Tongue (tissue), 2 donors: Measurements from ENCODE around the gene NUP93. TPM values are rescaled to one million over a fixed set of nuclear protein-coding genes. Genes with fewer than 3 reads are reported as not detected.
A peak's percentile ranks its signal among the peaks of the same experiment; 100 is the strongest.
"Not testable (repeated sequence)": the region's sequence is repeated elsewhere in the genome, so short reads cannot be mapped to it uniquely, and the experiment has no call there.

Experiments
- DNase-seq: peaks from one replicate; pipeline ENCODE4 v3.0.0-alpha.2; 2015
- total RNA-seq: library from RNA; depleted of rRNA; stranded (reverse); fragments of >200 nt; gene quantifications from one replicate; pipeline ENCODE4 v1.2.3, GENCODE V29; 2014

NUP93 gene
- total RNA-seq, 1 donor from 2014 or later: 52.8 TPM

DNA sequence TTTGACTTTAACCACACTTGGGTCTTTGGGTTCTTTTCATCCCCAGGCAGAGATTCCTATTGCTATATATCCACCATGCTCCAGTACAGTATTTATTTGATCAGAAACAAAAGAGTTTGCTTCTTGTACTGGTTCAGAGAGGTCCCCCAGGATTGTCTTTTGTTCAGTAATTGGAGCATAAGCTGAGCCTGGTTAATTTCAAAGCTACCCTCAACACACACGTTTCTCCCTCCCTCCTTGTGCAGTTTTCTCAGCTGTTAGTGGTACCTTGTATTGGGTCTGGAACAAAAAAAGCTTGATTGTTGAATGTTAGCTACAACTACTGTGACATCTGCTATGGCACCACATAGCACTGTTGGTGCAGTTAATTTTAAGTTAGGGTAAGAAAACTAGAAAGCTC is 50.0 kb downstream of the NUP93 start:
- no peak for DNase-seq

DNA sequence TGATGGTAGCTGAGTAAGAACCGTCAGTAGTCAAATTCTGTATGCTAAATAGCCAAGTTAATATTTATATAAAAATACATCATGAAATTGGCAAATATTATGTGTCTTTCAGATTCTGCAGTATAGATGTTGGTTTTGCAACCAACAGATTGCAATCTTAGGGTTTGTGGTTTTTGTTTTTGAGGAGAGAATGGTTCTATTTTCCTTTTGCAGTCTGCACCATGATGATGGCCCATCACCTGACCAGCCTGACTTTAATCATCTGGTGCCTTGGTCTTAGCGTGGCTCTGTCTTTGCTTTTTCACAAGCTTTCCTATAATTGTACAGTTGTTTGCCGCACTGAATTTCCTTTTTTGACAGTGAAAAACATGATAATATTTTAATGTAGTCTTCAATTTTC is 50.7 kb downstream of the NUP93 start:
- DNase-seq: no peak

DNA sequence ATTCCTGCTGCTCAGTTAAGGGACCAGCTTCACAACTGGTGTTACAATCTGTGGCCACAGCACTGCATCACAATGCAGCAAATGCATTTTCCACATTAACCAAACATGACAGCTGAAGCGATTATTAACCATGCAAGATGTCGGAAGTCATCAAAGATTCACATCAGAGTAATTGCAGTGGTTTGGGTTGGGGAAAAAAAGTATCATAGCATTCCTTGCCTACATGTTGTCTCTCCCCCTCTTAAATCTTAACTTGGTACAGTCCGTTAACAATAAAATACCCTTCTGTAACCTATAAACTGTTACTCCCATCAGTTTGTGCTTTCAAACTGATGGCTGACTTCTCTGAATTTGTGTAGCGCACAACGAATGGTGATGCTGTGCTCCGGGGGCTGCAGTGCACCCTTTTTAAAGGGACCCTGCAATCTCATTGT is 51.6 kb downstream of the NUP93 start:
- DNase-seq: peak; percentile 56

DNA sequence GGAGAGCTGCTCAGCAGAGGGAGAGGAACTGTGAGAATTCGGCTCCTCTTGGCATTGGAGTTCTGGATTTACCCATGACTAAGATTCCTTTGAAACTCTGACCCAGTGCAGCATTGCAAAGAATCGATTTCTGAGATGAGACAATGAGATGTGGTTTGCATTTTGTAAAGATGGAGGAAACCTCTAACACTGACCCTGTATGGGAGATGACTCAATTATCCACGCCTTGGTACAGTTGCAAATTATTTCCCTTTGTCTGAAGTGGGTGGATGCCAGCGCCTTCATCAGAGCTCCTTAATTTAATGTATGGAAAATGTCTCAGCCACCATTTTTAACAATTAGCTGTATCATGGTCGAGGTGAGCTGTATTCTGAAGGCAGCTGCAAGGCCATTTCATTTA is 53.4 kb downstream of the NUP93 start:
- DNase-seq: no peak

DNA sequence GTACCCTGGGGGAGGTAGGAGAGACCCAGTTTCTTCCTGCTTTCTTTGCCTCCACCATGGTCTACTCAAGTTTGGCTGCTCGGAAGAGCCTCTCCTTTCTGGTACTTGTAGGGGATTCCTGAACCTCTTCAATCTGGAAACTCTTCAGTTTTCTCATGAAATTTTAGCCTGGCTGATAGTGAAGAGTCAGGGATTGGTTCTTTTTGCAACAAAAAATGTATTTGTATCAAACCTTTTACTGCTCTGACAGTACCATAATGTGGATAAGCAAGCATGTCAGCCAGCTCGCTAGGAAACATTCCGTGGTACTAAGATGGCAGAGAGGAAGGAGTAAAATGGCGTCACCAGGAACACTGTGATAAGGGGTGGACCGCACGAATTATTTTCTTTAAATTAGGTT is 55.4 kb downstream of the NUP93 start:
- no peak for DNase-seq

DNA sequence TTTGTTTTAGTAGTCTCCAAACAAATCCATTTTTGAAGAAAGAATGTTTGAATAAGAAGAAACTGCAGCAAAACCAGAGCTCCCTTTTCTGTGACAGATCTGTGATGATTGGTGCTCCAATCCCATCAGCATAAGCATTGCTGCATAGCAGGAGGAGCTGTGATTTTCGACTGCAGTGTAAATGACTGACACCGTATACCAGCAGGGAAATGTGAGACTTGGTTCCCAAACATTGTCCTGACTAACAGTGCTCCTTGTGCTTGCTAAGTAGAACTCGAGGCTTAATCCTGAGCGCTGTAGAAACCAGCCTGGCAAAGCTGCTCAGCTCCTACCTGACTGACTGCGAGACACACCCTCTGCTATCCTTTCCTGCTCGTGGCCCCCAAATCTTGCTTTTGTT is 57.2 kb downstream of the NUP93 start:
- peak; percentile 43 for DNase-seq

DNA sequence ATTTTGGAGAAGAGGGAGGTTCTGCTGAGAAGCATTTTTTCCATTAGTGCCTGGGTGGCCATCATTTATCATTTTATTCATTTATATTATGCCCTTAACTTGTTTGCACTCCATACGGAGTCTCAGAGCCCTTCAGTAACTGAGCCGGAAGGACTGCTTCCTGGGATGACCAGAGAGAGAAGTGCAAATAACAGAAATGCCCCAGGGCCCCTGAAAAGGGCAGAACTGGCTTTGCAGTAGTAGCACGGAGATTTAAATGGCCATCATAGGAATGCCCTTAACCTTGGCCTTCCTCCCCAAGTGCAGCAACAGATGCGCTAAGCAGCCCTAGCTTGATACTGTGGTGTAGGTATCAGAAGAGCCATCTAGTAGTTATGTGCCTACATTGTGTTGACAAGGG is 58.5 kb downstream of the NUP93 start:
- DNase-seq: no peak

DNA sequence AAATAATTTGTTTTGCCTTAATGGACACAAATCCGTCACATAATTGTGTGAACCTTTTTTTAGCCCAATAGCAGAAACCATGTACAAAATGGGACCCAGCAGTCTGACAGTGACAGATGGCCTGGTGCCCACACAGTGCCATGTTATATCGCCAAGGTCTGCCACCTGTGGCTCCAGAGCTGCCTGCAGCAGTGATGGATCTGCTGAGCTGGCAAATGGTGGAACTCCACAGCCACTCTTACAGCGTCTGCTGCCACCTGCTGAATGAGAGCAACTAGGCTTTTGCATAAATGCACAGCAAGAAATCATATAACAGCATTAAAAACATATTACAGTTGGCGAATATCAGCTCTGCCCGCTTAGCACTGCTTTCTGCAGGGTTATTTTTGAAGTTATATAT is 59.4 kb downstream of the NUP93 start:
- DNase-seq: peak; percentile 63

DNA sequence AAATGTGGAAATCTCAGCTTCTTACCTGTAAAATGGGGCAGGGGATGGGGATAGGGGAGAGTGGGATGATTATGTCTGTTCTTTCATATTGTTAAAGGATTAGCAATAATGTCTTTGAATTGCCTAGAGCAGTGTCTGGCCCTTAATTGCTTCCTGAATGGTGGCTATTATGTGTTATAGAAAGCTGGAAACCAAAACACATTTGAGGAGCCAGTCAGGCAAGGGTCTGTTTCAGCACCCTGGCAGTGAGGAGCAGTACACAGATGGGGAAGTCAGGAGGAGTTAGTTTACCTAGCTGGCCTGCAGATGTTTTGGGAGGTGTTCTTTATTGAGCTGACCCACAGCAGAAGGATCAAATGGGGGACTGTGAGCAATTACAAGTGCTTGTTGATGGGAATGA is 63.0 kb downstream of the NUP93 start:
- DNase-seq: no peak

DNA sequence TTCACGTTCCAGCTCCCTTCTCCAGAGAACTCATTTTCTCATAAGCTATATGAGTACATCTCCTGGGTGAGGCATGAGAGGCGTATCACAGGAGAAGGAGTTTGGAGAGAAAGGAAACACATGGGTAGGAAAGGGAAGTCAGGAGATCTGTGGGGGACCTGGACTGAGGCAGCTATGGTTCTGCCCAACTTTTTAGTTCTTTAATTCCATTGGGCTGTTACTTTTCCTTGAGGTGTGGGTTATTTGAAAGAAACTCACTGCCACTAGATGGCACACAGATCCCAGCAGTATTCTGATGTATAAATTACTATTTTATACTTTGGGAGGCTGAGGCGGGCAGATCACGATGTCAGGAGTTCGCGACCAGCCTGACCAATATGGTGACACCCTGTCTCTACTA is 63.6 kb downstream of the NUP93 start:
- peak; percentile 44 for DNase-seq

DNA sequence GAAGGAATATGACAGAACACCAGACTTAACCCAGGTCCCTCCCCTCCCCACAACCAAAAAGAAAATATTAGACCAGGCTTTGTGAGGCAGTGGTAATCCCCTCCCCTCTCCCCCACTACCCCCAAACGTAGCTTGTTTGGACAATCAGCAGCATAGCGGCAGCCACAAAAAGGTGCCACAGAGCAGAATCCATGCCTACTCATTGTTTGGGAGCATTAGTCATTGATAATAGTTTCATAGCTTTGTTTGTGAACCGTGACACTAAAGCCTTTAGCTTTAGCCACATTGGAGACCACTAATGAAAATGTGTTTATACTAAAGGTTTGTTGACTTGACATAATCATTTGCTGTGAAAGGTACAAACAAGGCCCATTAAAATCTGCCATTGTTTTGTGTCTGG is 65.1 kb downstream of the NUP93 start:
- DNase-seq: no peak

DNA sequence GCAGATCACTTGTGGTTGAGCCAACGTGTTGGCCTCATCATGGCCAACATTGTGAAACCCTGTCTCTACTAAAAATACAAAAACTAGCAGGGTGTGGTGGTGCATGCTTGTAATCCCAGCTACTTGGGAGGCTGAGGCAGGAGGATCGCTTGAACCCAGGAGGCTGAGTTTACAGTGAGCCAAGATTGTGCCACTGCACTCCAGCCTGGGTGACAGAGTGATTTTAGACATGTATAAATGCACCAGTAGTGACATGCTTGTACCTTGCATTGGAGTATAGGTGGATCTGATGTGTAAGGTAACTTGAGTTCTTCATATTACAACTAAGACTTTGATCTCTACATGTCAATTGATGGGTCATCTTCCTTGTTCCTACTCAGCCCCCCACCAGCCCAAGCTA is 67.1 kb downstream of the NUP93 start:
- not testable (repeated sequence) for DNase-seq

DNA sequence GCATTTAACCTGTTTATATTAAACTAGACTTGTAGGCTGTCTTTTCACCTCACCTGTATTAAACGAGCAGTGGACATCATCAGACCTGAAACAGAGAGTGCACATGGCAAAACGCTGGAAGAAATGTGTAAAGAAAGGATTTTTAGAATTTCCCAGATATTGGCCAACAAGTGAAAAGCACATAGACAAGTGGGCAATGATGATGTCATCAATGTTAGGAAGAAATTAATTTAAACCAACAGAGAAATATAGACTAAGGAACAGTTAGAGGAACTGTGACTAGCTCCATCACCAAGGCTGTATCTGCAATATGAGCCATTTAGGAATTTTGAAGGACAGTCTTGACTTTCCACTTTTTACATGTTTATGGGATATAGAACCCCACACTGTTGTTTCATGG is 67.9 kb downstream of the NUP93 start:
- no peak for DNase-seq

DNA sequence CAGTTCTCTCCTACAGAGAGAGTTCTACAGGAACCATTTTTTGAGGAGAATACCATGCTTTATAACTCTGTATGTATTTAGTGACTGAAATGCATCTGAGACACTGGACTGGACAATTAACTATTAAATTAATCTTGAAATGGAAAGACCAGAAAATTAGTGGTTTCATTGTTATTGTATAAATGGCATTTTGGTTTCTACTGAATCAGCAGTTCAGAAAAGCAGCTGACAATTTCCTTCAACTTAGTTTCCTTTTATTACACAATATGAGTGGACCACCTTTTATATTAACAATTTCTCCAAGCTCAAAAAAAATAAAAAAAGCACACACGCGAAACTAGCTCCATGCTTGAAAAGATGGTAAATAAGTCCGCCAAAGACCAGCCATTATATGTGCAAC is 69.0 kb downstream of the NUP93 start:
- DNase-seq: no peak

DNA sequence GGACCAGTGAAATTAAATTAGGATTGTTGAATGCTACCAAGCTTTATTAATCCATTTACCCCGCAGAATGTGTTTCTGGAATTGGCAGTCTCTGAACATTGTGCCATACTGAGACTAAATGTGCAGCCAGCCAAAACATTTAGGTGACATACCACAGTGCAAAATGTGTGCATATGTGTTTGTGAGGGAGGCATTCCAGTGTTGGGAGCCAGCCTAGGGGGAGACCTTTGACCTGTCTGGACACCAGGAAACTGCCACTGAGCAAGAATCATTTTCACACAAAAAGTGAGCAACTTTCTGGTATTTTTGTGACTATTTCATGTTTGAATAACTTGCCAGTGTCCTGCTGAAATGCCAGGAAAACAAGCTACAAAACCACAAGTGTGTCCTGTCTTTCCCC is 70.4 kb downstream of the NUP93 start:
- no peak for DNase-seq

DNA sequence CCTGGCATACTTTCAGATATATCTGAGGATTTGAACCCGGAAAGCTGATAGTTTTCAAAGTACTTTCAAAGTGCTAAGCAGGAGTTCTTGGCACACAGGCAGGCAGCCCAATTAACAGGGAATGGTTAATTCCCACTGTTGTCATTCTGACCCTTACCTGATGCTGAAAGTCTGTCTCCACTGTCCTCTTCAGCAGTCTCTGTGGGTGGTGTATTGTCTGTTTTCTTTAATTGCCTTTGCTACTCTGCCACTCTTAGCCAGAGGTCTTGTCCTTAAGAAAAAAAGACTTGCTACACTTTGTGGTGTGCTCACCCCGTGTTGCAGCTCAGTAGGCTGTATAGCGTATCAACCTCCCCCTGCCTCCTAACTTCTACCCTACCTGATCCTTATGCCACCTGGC is 71.8 kb downstream of the NUP93 start:
- no peak for DNase-seq

DNA sequence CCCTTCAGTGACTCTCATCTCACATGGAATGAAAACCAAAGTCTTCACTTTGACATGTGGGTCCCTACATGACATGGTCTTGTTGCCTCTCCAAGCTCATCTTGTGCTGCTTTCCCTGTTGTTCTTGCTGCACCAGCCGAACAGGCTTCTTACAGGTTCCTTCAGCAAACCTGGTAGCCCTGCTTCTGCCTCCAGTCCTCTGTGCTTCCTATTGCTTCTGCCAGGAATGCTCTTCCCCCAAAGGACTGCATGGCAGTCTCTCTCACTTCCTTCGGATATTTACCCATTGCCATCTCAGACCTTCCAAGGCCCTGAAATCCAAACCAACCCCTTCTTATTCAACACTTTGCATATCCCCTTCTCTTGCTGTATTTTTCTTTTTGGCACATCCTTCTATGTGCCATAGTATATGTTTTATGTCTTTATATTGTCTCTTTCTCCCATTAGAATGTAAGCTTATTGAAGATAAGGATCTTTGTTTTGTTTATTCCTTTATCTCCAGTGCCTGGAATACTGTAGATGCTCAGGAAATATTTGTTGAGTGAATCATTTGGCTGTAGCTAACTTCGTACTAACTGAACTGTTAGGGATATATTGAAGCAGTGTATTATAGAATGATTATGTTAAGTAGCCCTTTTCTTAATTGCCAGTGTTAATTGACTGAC is 77.2 kb downstream of the NUP93 start:
- DNase-seq: no peak

DNA sequence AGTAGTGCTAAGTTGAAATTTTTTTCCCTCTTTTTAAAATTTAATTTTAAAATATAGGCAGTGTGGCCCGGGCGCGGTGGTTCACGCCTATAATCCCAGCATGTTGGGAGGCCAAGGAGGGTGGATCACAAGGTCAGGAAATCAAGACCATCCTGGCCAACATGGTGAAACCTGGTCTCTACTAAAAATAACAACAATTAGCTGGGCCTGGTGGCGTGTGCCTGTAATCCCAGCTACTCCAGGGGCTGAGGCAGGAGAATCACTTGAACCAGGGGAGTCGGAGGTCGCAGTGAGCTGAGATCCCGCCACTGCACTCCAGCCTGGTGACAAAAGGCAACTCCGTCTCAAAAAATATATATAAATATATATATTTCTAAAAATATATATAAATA is 77.7 kb downstream of the NUP93 start:
- not testable (repeated sequence) for DNase-seq

DNA sequence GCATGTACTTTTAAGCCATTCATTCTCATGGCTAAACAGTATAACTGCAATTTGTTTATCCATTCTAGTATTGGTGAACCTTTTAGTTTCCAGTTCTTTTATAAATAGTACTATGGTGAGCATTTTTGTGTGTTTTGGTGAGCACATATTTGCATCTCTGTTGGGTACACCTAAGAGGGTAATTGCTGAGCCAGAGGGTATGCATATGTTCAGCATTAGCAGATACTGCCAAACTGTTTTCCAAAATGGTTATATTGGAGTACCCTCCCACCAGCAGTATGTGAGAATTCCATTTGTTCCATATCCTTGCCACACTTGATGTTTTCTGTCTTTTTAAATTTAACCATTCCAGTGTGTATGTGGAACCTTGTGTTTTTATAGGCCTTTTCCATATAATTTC is 81.0 kb downstream of the NUP93 start:
- no peak for DNase-seq

DNA sequence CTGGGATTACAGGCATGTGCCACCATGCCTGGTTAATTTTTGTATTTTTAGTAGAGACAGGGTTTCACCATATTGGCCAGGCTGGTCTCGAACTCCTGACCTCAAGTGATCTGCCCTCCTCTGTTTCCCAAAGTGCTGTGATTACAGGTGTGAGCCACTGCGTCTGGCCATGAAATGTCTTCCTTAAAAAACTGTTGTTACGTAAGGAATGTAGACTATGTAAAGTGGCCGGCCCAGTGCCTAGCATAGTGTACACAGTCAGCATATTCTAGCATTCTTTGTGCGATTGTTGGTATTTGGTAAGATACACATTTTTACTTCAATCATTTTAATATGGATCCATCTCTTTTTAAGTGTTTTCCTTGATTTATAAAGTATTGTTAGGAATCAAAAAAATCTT is 81.7 kb downstream of the NUP93 start:
- DNase-seq: not testable (repeated sequence)

DNA sequence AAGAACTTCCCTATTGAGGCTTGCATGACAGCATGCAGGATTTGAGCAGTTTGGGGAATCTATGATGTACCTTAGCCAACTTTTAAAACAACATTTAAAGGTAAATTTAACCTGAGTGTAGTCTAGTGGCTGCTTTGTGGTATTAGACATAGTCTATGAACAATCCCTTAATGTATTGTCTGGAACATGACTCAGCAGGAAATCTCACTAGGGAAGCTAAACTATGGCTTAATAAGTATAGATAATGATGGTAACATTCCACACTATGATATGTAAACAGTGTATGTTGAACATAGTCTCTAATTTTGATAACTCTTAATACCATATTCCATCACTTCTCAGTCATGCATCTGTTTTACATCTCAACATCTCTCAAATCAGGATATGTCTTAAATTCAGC is 83.0 kb downstream of the NUP93 start:
- no peak for DNase-seq

DNA sequence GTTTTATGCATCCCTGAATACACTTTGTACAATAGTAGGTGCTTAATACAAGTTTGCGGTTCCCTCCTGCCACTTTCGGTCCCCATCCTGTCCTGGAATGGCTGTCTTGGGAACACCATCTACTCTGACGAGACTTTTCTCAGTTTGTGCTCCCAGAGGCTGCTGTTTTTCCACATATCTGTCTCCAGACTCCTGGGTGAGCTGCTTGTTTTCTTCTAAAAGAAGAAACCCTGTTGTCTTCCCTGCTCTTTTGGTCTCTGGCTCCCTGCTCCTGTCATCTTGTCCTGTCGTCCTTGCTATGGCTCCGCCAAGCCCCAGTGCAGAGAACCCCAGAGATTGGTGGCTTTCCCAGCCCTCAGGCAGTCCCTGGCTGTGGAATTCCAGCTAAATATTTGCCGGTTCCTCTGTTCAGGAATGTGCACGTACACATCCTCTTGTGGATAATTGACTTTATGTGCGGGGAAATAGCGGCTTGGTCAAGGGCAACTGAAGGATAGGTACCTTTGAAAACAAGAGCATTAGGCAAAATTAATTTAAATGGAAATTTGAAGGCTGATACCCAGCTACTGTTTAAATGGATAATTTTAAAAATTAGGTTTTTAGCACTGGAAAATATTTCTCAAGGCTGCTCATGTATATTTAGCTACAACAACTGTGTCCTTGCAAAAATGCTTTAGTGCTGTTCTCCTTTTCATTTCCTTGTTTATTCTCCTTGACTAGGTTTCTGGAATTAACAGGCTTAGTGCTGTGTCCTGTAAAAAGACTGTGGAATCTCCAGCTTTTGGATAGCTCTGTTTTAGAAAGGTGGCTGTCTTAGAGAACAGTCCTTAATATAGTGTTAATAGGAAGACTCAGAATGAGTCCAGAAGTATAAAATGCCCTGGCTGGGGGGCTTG is 84.9 kb downstream of the NUP93 start:
- DNase-seq: no peak

DNA sequence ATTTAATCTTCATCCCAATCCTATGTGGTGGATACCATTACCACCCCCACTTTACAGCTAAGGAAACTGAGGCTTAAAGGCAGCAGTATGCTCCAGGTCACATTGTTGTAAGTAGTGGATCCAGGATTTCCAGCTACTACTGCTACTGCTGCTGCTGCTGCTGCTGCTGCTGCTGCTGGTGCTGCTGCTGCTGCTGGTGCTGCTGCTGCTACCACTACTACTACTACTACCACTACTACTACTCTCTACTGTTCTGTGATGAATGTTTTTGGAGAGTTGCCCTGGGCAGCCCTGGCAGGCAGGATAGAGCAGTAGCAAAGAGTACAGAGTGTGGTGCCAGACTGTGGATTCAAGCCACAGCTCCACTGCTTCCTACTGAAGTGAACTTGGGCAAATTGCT is 85.8 kb downstream of the NUP93 start:
- no peak for DNase-seq

DNA sequence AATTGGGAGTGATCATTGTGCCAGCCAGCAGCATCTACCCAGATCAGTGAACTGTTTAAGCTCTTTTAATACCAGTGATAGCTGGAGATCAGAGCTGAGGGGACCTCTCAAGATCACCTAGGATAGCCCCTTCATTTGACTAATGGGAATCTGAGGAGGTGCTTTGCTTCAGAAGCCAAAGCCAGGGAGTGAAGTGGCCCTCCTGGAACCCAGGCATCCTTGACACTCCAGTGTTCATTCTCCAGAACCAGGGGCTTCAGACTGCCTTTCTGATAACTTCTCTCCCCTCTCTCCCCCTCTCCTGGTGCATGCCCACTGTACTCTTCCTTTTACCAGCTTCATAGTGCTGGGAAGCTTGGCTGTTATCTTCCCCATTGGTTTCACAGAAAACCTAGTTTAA is 87.1 kb downstream of the NUP93 start:
- no peak for DNase-seq
